ENCODE data around the gene PDE3A.

DNA sequence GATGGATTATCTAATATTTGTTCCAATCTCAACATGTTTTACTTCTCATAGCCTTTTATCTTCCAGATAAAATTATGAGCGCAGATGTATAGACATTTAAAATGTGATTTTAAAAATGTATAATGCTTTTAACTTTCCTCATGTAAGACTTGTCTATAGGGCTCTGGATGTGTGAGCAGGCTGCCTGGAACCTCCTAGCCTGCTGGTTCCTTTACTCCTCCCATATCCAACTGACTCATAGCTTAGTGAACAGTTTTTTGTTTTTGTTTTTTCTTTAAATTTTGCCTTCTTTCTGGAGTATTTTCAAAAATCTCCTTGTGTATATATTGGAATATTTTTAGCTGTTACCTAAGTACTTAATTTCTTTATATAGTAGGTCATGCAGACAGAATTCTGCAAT is 115.4 kb downstream of the PDE3A start:
- TF ChIP-seq RAD21 (IDR thresholded peaks at IDR 0.05; ENCODE audit: low read length) (no peak), CHD1 (IDR thresholded peaks at IDR 0.05; ENCODE audit: low read depth, low read length) (no peak), POLR2A (IDR thresholded peaks at IDR 0.05; ENCODE audit: low read depth, low read length) (no peak), RCOR1 (IDR thresholded peaks at IDR 0.05; ENCODE audit: insufficient replicate concordance, low read length) (no peak), CEBPB (IDR thresholded peaks at IDR 0.05; ENCODE audit: low read depth, low read length) (no peak), RFX5 (IDR thresholded peaks at IDR 0.05; ENCODE audit: low read depth, low read length) (no peak), USF2 (IDR thresholded peaks at IDR 0.05; ENCODE audit: low read depth, low read length) (no peak), ELK1 (IDR thresholded peaks at IDR 0.05; ENCODE audit: borderline replicate concordance, low read depth, low read length) (no peak), MAFK (IDR thresholded peaks at IDR 0.05; ENCODE audit: low read depth, low read length) (no peak), MAZ (IDR thresholded peaks at IDR 0.05; ENCODE audit: borderline replicate concordance, low read depth, low read length) (no peak), MXI1 (IDR thresholded peaks at IDR 0.05; ENCODE audit: borderline replicate concordance, low read depth, low read length) (no peak), SMC3 (IDR thresholded peaks at IDR 0.05; ENCODE audit: low read depth, low read length) (no peak), BHLHE40 (IDR thresholded peaks at IDR 0.05; ENCODE audit: low read depth, low read length) (no peak)
- TF ChIP-seq, protein P1, sequence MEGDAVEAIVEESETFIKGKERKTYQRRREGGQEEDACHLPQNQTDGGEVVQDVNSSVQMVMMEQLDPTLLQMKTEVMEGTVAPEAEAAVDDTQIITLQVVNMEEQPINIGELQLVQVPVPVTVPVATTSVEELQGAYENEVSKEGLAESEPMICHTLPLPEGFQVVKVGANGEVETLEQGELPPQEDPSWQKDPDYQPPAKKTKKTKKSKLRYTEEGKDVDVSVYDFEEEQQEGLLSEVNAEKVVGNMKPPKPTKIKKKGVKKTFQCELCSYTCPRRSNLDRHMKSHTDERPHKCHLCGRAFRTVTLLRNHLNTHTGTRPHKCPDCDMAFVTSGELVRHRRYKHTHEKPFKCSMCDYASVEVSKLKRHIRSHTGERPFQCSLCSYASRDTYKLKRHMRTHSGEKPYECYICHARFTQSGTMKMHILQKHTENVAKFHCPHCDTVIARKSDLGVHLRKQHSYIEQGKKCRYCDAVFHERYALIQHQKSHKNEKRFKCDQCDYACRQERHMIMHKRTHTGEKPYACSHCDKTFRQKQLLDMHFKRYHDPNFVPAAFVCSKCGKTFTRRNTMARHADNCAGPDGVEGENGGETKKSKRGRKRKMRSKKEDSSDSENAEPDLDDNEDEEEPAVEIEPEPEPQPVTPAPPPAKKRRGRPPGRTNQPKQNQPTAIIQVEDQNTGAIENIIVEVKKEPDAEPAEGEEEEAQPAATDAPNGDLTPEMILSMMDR (conservative IDR thresholded peaks at IDR 0.05; ENCODE audit: low read depth, low read length): no peak

Data from IMR-90 (cell line).